Activated T-helper 1 cell treated with anti-CD3 and anti-CD28 coated beads, Interleukin-2, amount 50 U/mL, for 16 hours (primary cell): Measurements from ENCODE around the gene GARNL3.

Experiments used
- DNase-seq, 2 donors: peaks; one replicate each; pipeline ENCODE4 v3.0.0-alpha.2; 2020; ENCODE audit warnings: low read depth in 1 of 2, low spot score in 1 of 2

Gene GARNL3

DNA sequence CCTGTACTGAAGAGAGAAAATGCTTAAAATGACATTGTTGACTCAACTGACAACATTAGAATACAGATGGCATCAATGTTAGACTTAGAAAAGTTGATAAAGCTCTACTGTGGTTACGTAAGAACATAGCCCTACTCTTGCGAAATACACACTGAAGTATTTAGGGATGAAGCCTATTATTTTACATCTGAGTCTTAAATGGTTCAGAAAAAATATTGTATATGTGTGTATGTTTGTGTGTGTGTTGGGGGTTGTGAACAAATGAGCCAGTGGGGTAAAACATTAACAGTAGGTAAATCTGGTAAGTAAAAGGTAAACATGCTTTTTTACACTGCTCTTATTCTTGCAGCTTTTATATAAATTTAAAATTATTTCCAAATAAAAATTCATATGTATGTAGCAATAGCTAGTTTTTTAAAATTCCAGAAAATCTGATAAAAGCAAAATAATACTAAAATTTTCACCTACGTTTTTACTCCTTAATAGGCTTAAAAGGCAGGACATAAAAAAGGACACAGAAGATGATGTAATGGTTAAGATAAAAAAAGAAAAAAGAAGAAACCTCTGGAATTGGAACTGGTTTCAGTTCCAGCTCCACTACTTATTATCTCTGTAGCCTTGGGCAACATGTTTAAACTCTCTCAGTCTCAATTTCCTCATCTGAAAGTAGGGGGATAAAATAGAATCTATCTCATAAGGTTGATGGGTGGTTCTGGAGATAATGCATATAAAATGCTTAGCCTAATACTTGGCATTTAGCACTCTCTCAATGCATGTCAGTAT is 44.3 kb downstream of the GARNL3 start:
- DNase-seq: no peak

DNA sequence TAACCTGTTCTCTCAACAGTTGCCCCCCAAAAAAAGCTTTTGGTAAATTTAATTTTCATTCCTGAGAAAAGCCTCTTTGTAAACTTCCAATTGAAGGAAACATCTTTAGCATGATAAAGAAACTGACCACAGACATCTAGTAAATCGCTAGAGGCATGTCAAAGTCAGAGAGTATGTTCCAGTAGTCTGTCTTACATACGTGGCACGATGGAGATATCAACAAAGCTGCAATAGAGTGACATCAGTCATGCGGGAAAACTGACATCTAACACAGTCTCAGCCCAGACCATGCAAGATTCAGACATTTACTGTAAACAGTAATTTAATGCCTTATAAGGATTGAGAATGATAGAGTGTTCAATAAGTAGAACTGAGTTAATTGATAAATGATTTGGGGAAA is 45.1 kb downstream of the GARNL3 start:
- DNase-seq: no peak

GRCh38 chr9:127311239-127311741 is 46.7 kb downstream of the GARNL3 start:
- DNase-seq: no peak

DNA sequence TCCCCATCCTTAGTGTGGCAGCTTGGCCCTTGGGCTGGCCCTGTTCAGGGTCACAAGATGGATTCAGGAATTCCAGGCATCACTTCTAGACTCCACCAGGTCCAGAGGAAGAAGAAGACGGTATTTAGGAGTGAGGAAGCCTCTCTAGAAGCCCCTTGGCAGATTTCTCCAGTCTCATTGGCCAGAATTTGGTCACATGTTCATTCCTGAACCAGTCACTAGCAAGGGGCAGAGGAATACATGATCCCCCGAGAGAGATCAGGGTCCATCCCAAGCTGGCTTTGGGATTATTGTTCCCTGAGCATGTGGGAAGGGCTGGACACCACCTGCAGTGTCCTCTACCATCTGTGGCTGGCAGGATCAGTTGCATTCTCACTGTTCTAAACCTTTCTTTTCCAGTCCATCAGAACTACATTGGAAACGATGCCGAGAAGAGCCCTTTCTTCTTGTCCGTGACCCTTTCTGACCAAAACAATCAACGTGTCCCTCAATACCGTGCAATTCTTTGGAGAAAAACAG is 48.5 kb downstream of the GARNL3 start:
- no peak for DNase-seq

DNA sequence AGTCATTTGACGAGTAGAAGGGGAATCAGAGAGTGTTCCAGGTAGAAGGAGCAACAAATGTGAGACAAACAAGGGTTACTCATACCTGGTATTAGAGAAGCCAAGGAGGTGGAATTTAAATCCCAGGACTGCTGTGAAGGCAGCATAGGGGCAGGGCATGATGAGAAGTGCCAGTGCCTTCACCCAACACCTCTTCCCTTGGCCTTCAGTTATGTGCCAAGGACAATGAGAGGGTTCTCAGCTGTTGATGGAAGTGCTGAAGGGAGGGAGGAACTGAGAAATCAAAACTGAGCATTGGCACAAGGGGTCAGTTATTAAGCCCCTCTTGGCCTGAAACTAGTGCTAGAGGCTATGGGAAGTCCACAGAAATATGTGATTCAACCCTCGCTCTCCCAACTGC is 50.3 kb downstream of the GARNL3 start:
- DNase-seq: no peak

DNA sequence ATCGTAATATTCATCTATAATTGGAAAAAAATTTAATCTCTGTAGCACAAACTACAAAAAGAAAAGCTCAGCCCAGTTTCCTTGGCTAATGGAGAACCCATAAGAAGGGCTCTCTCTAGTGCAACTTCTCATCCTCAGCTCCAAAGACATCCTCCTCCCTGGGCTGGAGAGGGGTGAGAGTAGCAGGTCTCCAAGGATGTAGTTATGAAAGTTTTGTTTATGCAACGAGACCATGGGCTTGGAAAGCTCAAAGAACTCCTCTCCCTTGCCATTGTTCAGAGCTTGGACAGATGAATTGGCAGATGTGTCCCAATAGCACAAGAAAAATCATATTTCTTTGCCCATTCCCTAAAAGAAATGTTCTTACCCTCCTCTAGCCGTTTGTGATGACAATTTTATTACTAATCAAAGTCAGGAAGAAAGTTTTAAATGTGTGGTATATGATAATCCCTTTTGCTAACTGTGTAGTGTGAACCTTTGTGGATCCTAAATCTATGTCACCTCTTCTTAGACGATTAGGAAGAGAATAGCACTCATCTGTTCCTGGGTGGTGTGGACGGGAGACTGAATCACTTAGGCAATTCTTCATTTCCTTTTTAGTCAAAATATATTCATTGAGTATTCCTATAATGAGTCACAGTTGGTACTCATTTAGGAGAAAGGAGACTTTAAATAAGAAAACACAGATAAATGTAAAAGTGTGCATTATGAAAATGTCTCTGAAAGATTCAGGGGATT is 52.2 kb downstream of the GARNL3 start:
- DNase-seq: no peak

GRCh38 chr9:127318651-127319167 is 54.1 kb downstream of the GARNL3 start:
- DNase-seq: no peak

GRCh38 chr9:127319366-127320114 is 55.0 kb downstream of the GARNL3 start:
- no peak for DNase-seq

DNA sequence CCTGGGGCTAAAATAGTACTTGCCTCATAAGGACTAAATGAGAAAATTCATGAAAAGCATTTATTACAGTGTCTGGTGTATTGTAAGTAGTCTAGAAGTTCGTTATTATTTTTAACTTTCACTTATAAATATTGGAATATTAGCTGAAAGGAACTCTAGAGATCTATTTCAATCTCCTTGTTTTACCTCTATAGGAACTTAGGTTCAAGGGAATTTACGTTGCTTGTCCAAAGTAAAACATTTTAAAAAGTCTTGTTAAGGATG is 55.5 kb downstream of the GARNL3 start:
- DNase-seq: no peak

GRCh38 chr9:127323393-127323792 is 58.8 kb downstream of the GARNL3 start:
- DNase-seq: no peak

- DNase-seq: no peak
These were observed 65.9 kb downstream of the GARNL3 start for GRCh38 chr9:127330501-127330900.

- no peak for DNase-seq
These were observed 68.9 kb downstream of the GARNL3 start for GRCh38 chr9:127333221-127334064.

DNA sequence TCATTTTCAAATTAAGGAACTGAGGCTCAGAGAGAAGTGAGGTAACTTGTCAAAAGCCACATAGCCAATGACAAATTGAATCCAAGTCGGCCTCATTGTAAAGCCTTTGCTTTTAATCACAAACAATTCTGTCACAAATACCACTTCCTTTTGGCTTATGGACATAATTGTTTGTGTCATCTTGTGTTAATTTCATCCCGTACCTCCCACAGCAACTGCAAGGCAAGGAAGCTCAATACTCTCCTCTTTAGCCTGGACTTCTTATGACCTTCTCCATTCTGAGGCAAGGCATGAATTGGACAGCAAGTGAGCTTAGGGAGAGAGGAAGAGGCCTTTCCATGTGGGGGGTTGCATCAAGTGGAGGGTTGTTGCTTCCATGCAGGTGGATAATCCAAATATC is 70.2 kb downstream of the GARNL3 start:
- DNase-seq: no peak

DNA sequence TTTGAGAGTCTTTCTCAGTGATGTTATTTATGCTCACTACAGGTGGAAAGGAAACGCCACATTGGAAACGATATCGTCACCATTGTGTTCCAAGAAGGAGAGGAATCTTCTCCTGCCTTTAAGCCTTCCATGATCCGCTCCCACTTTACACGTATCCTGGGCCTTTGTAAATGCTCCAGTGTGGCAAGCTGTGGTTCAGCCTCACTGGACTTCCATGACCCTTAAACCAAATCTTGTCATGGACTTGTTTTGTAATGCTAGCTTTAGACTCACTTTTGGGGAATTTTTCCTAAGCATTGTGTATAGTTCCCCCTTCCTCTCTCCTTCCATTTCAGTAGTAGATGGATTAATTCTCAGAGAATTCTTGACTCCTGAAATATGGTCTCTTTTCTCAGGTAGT is 71.5 kb downstream of the GARNL3 start:
- DNase-seq: no peak

DNA sequence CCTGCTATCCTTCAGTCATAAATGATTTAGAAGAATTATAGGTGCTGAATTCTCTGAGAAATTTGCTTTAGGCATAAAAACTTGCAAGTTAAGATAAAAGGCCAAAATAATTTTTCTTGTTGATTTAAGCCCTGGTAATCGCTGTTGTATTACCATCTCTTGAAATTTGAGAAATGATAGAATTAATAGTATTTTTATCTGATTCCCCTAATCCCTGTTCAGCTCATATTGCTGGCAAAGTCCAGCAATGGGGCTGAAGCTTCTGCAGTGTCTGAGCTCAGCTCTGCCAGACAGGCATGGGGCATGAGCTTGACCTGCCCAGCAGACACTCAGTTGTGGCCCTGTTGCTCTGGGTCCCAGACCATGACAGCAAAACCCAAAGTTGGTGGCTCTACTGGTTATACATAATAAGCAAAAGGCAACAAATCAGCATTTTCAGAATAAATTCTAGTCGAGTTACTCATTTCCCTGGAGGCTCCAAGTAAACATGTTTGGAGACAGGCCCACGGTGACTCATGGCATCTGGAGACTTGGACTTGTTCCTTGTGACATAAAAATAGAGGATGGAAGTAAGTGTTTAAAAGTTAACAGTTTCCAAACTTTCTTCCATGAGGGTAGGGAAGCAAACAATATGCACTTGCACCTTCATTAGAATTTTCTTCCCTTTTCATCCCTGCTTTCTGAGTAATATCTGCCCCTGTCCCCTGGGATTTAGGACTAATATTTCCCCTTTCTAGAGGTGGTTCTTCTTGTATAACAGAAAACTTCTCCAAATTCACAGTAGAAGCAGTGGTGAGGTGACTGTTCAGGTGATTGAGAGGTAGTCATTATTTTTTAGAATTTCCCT is 72.2 kb downstream of the GARNL3 start:
- no peak for DNase-seq

DNA sequence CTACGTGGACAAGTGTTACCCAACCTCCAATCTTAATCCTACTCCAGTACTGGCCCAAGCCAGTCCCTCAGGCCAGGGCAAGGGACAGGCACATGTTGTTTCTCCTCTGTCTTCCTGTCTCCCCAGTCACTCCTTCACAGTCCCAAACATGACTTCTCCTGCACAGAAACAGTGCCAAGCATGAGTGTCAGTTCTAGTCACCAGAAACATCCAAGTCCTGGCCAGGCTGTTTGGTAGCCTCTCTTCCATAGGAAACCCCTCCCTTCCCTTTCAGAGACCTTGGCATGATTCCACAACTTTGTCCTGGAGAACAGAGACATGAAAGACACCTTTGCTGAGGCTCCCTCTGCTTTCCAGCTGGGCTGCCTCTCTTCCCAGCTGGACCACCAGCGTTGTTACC is 76.1 kb downstream of the GARNL3 start:
- no peak for DNase-seq

- DNase-seq: no peak
These were observed 76.6 kb downstream of the GARNL3 start for GRCh38 chr9:127341152-127341551.

DNA sequence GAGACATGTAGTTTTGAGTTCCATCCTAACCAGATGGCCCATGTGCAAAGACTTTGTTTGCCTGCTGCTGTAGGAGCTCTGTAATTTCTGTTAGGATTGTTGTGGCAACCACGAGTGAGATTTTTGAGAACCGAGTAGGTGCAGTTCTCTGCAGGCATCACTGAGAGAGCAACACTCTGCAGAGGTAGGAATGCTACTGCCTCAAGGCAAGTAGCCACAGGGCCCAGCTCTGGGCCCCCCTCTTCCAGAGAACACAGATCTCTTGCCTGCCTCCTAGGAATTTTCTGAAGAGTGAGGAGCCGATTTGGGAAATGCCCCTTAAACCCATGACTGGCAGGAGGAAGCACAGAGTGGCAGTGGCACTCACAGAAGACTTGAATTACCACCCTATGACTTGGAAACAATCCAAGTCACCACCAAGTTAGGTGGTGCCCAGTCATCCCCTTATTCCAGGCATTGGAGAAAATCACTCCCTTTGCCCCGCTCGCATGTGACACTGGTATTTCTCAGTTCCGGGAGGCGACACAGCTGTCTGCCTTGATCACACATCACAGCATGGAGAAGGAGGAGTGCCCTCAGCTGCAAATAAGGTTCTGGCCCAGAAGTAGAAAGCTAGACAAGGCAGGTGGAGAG is 79.9 kb downstream of the GARNL3 start:
- no peak for DNase-seq

- DNase-seq: no peak
These were observed 81.0 kb downstream of the GARNL3 start for GRCh38 chr9:127345566-127345965.
